Measurements from ENCODE around the gene VWCE.

DNA sequence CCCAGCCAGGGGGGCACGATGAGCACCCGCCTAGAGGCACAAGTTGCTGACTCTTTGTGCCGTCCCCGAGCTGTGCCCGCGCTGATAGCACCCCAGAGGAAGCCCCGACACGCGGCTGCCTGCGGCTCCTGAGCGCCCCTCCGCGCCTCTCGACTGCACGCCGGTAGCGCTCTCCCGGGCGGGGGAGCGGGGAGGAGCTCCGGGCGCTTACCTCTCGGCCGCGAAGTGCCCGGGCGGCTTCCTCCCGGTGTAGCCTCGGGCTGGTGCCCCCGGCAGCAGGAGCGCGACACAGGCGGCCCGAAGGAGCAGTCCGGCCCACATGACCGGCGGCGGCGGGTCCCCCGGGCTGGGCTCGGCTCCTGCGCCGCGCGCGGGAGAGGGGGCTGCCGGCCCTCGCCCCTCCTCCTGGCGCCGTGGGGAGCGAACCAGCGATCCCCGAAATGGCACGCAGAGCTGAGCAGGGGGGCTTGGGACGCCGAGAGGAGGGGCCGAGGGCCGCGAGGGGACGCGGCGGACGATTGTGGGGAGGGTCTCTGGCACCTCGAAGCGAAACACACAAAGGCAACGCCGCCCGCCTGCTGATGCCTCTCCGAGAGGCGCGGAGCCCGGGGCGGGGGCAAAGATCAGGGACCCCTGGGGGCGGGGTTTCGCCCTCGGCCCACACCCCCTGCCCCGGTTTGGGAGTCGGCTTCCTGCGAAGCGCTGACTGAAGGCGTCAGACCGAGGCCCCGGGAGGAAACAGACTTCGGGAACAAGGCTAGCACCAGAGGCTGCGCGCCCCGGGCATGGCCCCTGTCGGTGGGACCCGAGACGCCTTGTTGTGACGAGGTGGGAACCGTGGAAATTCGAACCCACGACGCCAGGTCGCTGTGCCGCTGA lies at the start of gene VWCE:
- TF ChIP-seq, protein P1, sequence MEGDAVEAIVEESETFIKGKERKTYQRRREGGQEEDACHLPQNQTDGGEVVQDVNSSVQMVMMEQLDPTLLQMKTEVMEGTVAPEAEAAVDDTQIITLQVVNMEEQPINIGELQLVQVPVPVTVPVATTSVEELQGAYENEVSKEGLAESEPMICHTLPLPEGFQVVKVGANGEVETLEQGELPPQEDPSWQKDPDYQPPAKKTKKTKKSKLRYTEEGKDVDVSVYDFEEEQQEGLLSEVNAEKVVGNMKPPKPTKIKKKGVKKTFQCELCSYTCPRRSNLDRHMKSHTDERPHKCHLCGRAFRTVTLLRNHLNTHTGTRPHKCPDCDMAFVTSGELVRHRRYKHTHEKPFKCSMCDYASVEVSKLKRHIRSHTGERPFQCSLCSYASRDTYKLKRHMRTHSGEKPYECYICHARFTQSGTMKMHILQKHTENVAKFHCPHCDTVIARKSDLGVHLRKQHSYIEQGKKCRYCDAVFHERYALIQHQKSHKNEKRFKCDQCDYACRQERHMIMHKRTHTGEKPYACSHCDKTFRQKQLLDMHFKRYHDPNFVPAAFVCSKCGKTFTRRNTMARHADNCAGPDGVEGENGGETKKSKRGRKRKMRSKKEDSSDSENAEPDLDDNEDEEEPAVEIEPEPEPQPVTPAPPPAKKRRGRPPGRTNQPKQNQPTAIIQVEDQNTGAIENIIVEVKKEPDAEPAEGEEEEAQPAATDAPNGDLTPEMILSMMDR (optimal IDR thresholded peaks at IDR 0.05 in 1 of 3, IDR thresholded peaks at IDR 0.05 in 1 of 3, conservative IDR thresholded peaks at IDR 0.05 in 1 of 3; ENCODE audit: extremely low read depth in 1 of 3, insufficient read depth in 2 of 3, low read length in 3 of 3) = peak; percentile 21 to 60 (median 43)
- no peak for TF ChIP-seq EZH2 (IDR thresholded peaks at IDR 0.05; ENCODE audit: low read length)

Measured in keratinocyte (primary cell).